ENCODE data around the gene FAM111A. TPM values are rescaled to one million over a fixed set of nuclear protein-coding genes. Genes with fewer than 3 reads are reported as not detected.
A peak's percentile ranks its signal among the peaks of the same experiment; 100 is the strongest.

FAM111A gene
- total and polyA plus RNA-seq, 9 donors = 10.6 to 26.5 (median 20.4) TPM

- no peak overlapping the region for H3K4me3 ChIP-seq
- intact Hi-C loops (cut with DNase I) = no loop called here
- TF ChIP-seq POLR2A (IDR thresholded peaks at IDR 0.05) (no peak), EP300 (IDR thresholded peaks at IDR 0.05) (no peak), CTCF (IDR thresholded peaks at IDR 0.05) (no peak)
- 26 to 53% (median 46%) methylated on average over 5 of the region's 5 CpGs for WGBS, 3 donors
- H3K27me3 ChIP-seq = no peaks in the 10 kb centered on the region
- DNase-seq = no peak
- no peaks in the 10 kb centered on the region for H3K36me3 ChIP-seq
- H3K4me1 ChIP-seq (ENCODE audit: insufficient read depth) = peaks cover 29% of the 10 kb centered on the region
- H3K27ac ChIP-seq = peak overlapping the region in 1 of 2 donors; percentile 21
- H3K9me3 ChIP-seq = no peaks in the 10 kb centered on the region
These were observed 42.8 kb downstream of the FAM111A start for GRCh38 chr11:59185386-59185945.

GRCh38 chr11:59186130-59186594 lies 43.5 kb downstream of the FAM111A start:
- Histone ChIP-seq H3K9me3 (no peaks in the 10 kb centered on the region), H3K27ac (peak overlapping the region in 1 of 2 donors; percentile 21), H3K36me3 (no peaks in the 10 kb centered on the region), H3K4me1 (ENCODE audit: insufficient read depth) (peaks cover 29% of the 10 kb centered on the region), H3K27me3 (no peaks in the 10 kb centered on the region), H3K4me3 (no peak overlapping the region)
- DNase-seq = peak in 1 of 5 donors; percentile 56
- 80 to 88% (median 83%) methylated on average over 5 of the region's 5 CpGs for WGBS, 3 donors
- TF ChIP-seq CTCF (IDR thresholded peaks at IDR 0.05) = no peak
- no peak for TF ChIP-seq EP300 (IDR thresholded peaks at IDR 0.05)
- TF ChIP-seq POLR2A (IDR thresholded peaks at IDR 0.05) = no peak
- intact Hi-C loops (cut with DNase I) = no loop called here

- H3K27me3 ChIP-seq = no peaks in the 10 kb centered on the region
- peaks cover 29% of the 10 kb centered on the region for H3K4me1 ChIP-seq (ENCODE audit: insufficient read depth)
- H3K4me3 ChIP-seq = no peak overlapping the region
- no peak for TF ChIP-seq EP300 (IDR thresholded peaks at IDR 0.05)
- TF ChIP-seq CTCF (IDR thresholded peaks at IDR 0.05) = no peak
- TF ChIP-seq POLR2A (IDR thresholded peaks at IDR 0.05) = no peak
- intact Hi-C loops (cut with DNase I) = no loop called here
- no peak overlapping the region for H3K27ac ChIP-seq
- 58 to 69% (median 65%) methylated on average over 3 of the region's 3 CpGs for WGBS, 3 donors
- no peak for DNase-seq
- H3K36me3 ChIP-seq = no peaks in the 10 kb centered on the region
- H3K9me3 ChIP-seq = no peaks in the 10 kb centered on the region
These were observed 44.4 kb downstream of the FAM111A start for GRCh38 chr11:59187035-59187434.

GRCh38 chr11:59187587-59187986 lies 44.9 kb downstream of the FAM111A start:
- no peaks in the 10 kb centered on the region for H3K9me3 ChIP-seq
- H3K27me3 ChIP-seq = no peaks in the 10 kb centered on the region
- peak in 1 of 5 donors; percentile 49 for DNase-seq
- H3K36me3 ChIP-seq = no peaks in the 10 kb centered on the region
- 30 to 45% (median 32%) methylated on average over 6 of the region's 6 CpGs for WGBS, 3 donors
- peaks cover 29% of the 10 kb centered on the region for H3K4me1 ChIP-seq (ENCODE audit: insufficient read depth)
- no peak for TF ChIP-seq EP300 (IDR thresholded peaks at IDR 0.05)
- TF ChIP-seq POLR2A (IDR thresholded peaks at IDR 0.05) = no peak
- no peak for TF ChIP-seq CTCF (IDR thresholded peaks at IDR 0.05)
- no peak overlapping the region for H3K27ac ChIP-seq
- no peak overlapping the region for H3K4me3 ChIP-seq
- intact Hi-C loops (cut with DNase I) = no loop called here

Data from ovary (tissue), 9 donors.